Fibroblast of lung (primary cell): ENCODE measurements around the gene LRRC3C.

ENCODE experiments used
- CTCF ChIP-seq, 2 donors: IDR thresholded peaks in 1 of 2; conservative IDR thresholded peaks in 1 of 2; 1 replicate in 1 of 2; 2 replicates in 1 of 2; pipeline ENCODE4 v1.5.1; 2011 to 2012; ENCODE audit warnings: low read length in 2 of 2, control low read depth in 1 of 2, inconsistent platforms in 1 of 2, low read depth in 1 of 2, mild to moderate bottlenecking in 1 of 2
- EZH2 ChIP-seq: IDR thresholded peaks from 2 replicates; pipeline ENCODE4 v1.5.1; 2012; ENCODE audit warnings: low read length, control low read depth, mild to moderate bottlenecking; ENCODE audit errors: missing control alignments

GRCh38 chr17:39949028-39949427, 21.5 kb downstream of the LRRC3C start:
- TF ChIP-seq CTCF (conservative IDR thresholded peaks at IDR 0.05 in 1 of 2, IDR thresholded peaks at IDR 0.05 in 1 of 2; ENCODE audit: low read depth in 1 of 2, low read length in 2 of 2): no peak
- TF ChIP-seq EZH2: no peak
